ENCODE results near the gene FBLN1. TPM values are rescaled to one million over a fixed set of nuclear protein-coding genes. Genes with fewer than 3 reads are reported as not detected.
"Not testable (repeated sequence)": the region's sequence is repeated elsewhere in the genome, so short reads cannot be mapped to it uniquely, and the experiment has no call there.

The FBLN1 gene
- total and polyA plus RNA-seq, 8 donors: 38.8 to 416 (median 114) TPM

- Histone ChIP-seq H3K27me3 (peaks cover 0 to 8% (median 0%) of the 10 kb centered on the region in 3 donors), H3K4me3 (no peak overlapping the region), H3K4me1 (no peaks in the 10 kb centered on the region), H3K36me3 (no peaks in the 10 kb centered on the region), H3K27ac (no peak overlapping the region), H3K9me3 (no peaks in the 10 kb centered on the region)
- no peak for DNase-seq
- WGBS, 5 donors: 85 to 93% (median 91%) methylated on average over 4 of the region's 4 CpGs
- TF ChIP-seq POLR2A (IDR thresholded peaks at IDR 0.05) (no peak), POLR2AphosphoS5 (IDR thresholded peaks at IDR 0.05) (no peak), EP300 (IDR thresholded peaks at IDR 0.05) (no peak)
- TF ChIP-seq, protein P1, sequence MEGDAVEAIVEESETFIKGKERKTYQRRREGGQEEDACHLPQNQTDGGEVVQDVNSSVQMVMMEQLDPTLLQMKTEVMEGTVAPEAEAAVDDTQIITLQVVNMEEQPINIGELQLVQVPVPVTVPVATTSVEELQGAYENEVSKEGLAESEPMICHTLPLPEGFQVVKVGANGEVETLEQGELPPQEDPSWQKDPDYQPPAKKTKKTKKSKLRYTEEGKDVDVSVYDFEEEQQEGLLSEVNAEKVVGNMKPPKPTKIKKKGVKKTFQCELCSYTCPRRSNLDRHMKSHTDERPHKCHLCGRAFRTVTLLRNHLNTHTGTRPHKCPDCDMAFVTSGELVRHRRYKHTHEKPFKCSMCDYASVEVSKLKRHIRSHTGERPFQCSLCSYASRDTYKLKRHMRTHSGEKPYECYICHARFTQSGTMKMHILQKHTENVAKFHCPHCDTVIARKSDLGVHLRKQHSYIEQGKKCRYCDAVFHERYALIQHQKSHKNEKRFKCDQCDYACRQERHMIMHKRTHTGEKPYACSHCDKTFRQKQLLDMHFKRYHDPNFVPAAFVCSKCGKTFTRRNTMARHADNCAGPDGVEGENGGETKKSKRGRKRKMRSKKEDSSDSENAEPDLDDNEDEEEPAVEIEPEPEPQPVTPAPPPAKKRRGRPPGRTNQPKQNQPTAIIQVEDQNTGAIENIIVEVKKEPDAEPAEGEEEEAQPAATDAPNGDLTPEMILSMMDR (IDR thresholded peaks at IDR 0.05): no peak
- intact Hi-C loops (cut with DNase I; ENCODE audit: low total_unique reads): no loop called here
These were observed 13.8 kb upstream of the FBLN1 start for GRCh38 chr22:45488764-45489370.

DNA sequence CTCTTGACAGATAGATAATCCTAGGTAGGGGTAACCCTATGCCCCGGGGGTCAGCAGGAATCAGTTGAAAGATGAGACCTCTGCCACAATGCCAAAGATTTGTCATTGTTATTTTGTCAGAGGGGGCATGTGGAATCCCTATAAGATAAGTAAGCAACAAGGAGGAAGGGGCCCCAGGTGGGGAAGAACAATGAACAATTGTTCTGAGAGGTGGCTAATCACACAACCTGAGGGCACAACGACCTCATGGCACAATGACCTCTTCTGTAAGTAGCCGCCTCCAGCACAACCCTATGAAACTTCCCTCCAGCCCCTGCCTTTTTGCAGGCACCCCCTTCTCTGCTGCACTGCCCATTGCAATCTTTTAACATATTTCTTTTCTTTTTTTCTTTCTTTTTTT is 11.8 kb upstream of the FBLN1 start:
- intact Hi-C loops (cut with DNase I; ENCODE audit: low total_unique reads): no loop called here
- TF ChIP-seq EP300 (IDR thresholded peaks at IDR 0.05): no peak
- no peak for TF ChIP-seq POLR2A (IDR thresholded peaks at IDR 0.05)
- TF ChIP-seq, protein P1 (IDR thresholded peaks at IDR 0.05): no peak
- TF ChIP-seq POLR2AphosphoS5 (IDR thresholded peaks at IDR 0.05): no peak
- Histone ChIP-seq H3K9me3 (no peaks in the 10 kb centered on the region), H3K27me3 (peaks cover 0 to 20% (median 0%) of the 10 kb centered on the region in 3 donors), H3K4me1 (no peaks in the 10 kb centered on the region), H3K36me3 (no peaks in the 10 kb centered on the region), H3K27ac (no peak overlapping the region), H3K4me3 (no peak overlapping the region)
- 43 to 75% (median 63%) methylated on average over 3 of the region's 3 CpGs for WGBS, 5 donors
- no peak for DNase-seq

GRCh38 chr22:45491841-45492240 is 10.8 kb upstream of the FBLN1 start:
- Histone ChIP-seq H3K4me3 (no peak overlapping the region), H3K9me3 (no peaks in the 10 kb centered on the region), H3K27ac (no peak overlapping the region), H3K4me1 (no peaks in the 10 kb centered on the region), H3K36me3 (no peaks in the 10 kb centered on the region), H3K27me3 (peaks cover 0 to 28% (median 0%) of the 10 kb centered on the region in 3 donors)
- no peak for DNase-seq
- TF ChIP-seq POLR2AphosphoS5 (IDR thresholded peaks at IDR 0.05): no peak
- TF ChIP-seq, protein P1 (IDR thresholded peaks at IDR 0.05): no peak
- no peak for TF ChIP-seq POLR2A (IDR thresholded peaks at IDR 0.05)
- TF ChIP-seq EP300 (IDR thresholded peaks at IDR 0.05): no peak
- intact Hi-C loops (cut with DNase I; ENCODE audit: low total_unique reads): no loop called here
- WGBS, 5 donors: 76 to 90% (median 86%) methylated on average over 8 of the region's 8 CpGs

DNA sequence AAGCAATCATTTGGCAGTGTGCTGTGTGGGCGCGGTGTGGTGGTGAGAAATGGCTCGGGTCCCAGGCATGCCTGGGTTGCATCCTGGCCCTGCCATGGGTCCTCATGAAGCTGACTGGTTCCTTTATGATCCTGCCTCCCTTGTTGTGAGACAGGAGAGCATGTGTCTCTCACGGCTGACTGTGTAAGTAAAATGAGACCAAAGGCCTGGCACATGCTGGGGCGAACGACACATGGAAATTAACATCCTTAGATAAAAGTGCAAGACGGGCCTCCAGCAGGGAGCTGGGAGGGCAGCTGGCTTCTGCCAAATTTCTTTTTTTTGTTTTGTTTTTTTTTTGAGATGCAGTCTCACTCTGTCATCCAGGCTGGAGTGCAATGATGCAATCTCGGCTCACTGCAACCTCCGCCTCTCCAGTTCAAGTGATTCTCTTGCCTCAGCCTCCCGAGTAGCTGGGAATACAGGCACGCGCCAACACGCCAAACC is 9.4 kb upstream of the FBLN1 start:
- Histone ChIP-seq H3K4me1 (peaks cover 0 to 6% (median 1%) of the 10 kb centered on the region in 4 donors), H3K4me3 (no peak overlapping the region), H3K27ac (peak overlapping the region in 1 of 5 donors; percentile 44), H3K27me3 (peaks cover 0 to 30% (median 0%) of the 10 kb centered on the region in 3 donors), H3K9me3 (no peaks in the 10 kb centered on the region), H3K36me3 (no peaks in the 10 kb centered on the region)
- WGBS, 5 donors: 66 to 84% (median 79%) methylated on average over 11 to 13 of the region's 13 CpGs
- no peak for DNase-seq
- TF ChIP-seq POLR2A (IDR thresholded peaks at IDR 0.05) (no peak), EP300 (IDR thresholded peaks at IDR 0.05) (no peak)
- intact Hi-C loops (cut with DNase I; ENCODE audit: low total_unique reads): no loop called here

DNA sequence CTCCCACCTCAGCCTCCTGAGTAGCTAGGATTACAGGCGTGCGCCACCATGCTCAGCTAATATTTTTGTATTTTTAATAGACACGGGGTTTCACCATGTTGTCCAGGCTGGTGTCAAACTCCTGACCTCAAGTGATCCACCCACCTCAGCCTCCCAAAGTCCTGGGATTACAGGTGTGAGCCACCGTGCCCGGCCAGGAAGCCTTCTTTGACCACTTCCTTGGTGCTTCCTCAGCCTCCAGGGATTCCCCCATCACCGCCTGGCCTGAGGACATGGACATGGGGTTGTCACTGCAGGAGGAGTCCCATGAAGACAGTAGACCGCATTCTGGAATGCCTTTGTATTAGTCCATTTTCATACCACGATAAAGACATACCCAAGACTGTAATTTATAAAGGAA is 8.4 kb upstream of the FBLN1 start:
- H3K27ac ChIP-seq; intact Hi-C loops (cut with DNase I; ENCODE audit: low total_unique reads); H3K36me3 ChIP-seq; H3K4me3 ChIP-seq; DNase-seq; H3K9me3 ChIP-seq: not testable (repeated sequence)
- H3K4me1 ChIP-seq: peaks cover 0 to 11% (median 3%) of the 10 kb centered on the region in 4 donors
- H3K27me3 ChIP-seq: peaks cover 0 to 30% (median 0%) of the 10 kb centered on the region in 3 donors
- 82 to 92% (median 87%) methylated on average over 8 of the region's 8 CpGs for WGBS, 5 donors

DNA sequence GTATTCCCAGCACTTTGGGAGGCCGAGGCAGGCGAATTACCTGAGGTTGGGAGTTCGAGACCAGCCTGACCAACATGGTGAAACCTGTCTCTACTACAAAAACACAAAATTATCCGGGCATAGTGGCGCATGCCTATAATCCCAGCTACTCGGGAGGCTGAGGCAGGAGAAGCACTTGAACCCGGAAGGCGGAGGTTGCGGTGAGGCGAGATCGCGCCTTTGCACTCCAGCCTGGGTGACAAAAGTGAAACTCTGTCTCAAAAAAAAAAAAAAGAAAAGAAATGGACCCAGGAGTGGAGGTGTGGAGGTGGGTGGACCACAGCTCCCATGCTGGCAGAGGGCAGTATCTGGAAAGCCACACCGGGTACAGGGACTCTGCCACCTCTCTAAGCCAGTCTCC is 7.1 kb upstream of the FBLN1 start:
- Histone ChIP-seq H3K27me3 (peaks cover 0 to 36% (median 0%) of the 10 kb centered on the region in 3 donors), H3K4me1 (peaks cover 0 to 11% (median 3%) of the 10 kb centered on the region in 4 donors)
- WGBS, 5 donors: 93 to 97% (median 94%) methylated on average over 13 of the region's 13 CpGs
- H3K4me3 ChIP-seq; DNase-seq; H3K9me3 ChIP-seq; intact Hi-C loops (cut with DNase I; ENCODE audit: low total_unique reads); H3K27ac ChIP-seq; H3K36me3 ChIP-seq: not testable (repeated sequence)

All from stomach (tissue), 9 donors.